ENCODE measurements around the gene SRP19. TPM values are rescaled to one million over a fixed set of nuclear protein-coding genes. Genes with fewer than 3 reads are reported as not detected.

SRP19 gene
- total and polyA plus RNA-seq, 9 of the 15 experiments (the other 6 are each of a cell fraction or from before 2014, with no cell fraction given): 52.3 to 357 (median 146) TPM

- TF ChIP-seq STAG1 (CRISPR knock-in tag; IDR thresholded peaks at IDR 0.05; ENCODE audit: borderline replicate concordance) (peak; percentile 60; the same call in 1 of the 2 replicates), RBBP5 (IDR thresholded peaks at IDR 0.05; ENCODE audit: borderline replicate concordance, insufficient read depth, low read length, poor library complexity, severe bottlenecking) (peak; percentile 97), ZNF318 (IDR thresholded peaks at IDR 0.05; ENCODE audit: borderline replicate concordance in 1 of 2, low read depth in 1 of 2) (no peak), SAFB (IDR thresholded peaks at IDR 0.05; ENCODE audit: borderline replicate concordance, low read depth, low read length) (no peak), RBM22 (IDR thresholded peaks at IDR 0.05; ENCODE audit: low read depth, low read length, poor library complexity, severe bottlenecking) (no peak), E2F6 (IDR thresholded peaks at IDR 0.05; ENCODE audit: borderline replicate concordance in 1 of 2, extremely low read depth in 1 of 2, insufficient read depth in 1 of 2, insufficient read length in 1 of 2, low read depth in 1 of 2, low read length in 1 of 2, poor library complexity in 1 of 2, severe bottlenecking in 1 of 2) (peak; percentile 95 to 98), ZNF347 (CRISPR knock-in tag; IDR thresholded peaks at IDR 0.05; ENCODE audit: low read depth) (no peak), ZNF830 (CRISPR knock-in tag; IDR thresholded peaks at IDR 0.05) (no peak), SREBF1 (IDR thresholded peaks at IDR 0.05; ENCODE audit: borderline replicate concordance, low read depth, low read length) (no peak), CUX1 (CRISPR knock-in tag; IDR thresholded peaks at IDR 0.05) (no peak)
Observed at GRCh38 chr5:112860929-112861637, at the start of gene SRP19 (continued).
